HCT116 (cell line): ENCODE results near the gene SYNPO. TPM values are rescaled to one million over a fixed set of nuclear protein-coding genes. Genes with fewer than 3 reads are reported as not detected.

Source experiments
- ATAC-seq: fragments of 200-7000 bp; cut with Tn5 transposase; 2 replicates; pipeline ENCODE4 v1.9.1; 2020; ENCODE audit warnings: mild to moderate bottlenecking, moderate library complexity
- BruUV-seq: library from RNA; stranded (reverse); fragments of 400-500 nt; replicated peaks from 2 replicates; lab custom pipeline; 2021; lab: Mats Ljungman, UMichigan
- CTCF ChIA-PET: fragments of 300-600 bp; sonication (Branson Sonifier 250); formaldehyde crosslinking; loops from one replicate; lab custom pipeline; 2021; ENCODE audit warnings: antibody characterized with exemption; lab: Charles Lee
- POLR2A ChIA-PET: fragments of 300-600, 350-600 bp; sonication (Branson Sonifier 250); formaldehyde crosslinking; loops from one replicate; lab custom pipeline; 2021; ENCODE audit warnings: antibody characterized with exemption; lab: Charles Lee
- RAD21 ChIA-PET, 2 experiments: fragments of 300-600 bp; sonication (Branson Sonifier 250); formaldehyde crosslinking; loops; one replicate each; lab custom pipeline; 2023; ENCODE audit warnings: low total read pairs in 2 of 2; ENCODE audit not compliant: uncharacterized antibody in 2 of 2, unreplicated experiment in 2 of 2, low non-redundant PET in 1 of 2; lab: Charles Lee
- DNase-seq: peaks from one replicate; pipeline ENCODE4 v3.0.0-alpha.2; 2010; ENCODE audit warnings: low read depth, low spot score
- H2AFZ ChIP-seq: fragments of 200-600 bp; shearing (Covaris generic), sonication (generic); 2 replicates; pipeline ENCODE4 v1.6.1; 2017; ENCODE audit warnings: low read depth, mixed run types, mixed read lengths, antibody characterized with exemption, low read length; ENCODE audit not compliant: poor library complexity, severe bottlenecking
- H3K27ac ChIP-seq: 2 replicates; pipeline ENCODE4 v1.5.1; 2012; ENCODE audit warnings: low read depth, low read length
- H3K27me3 ChIP-seq: fragments of 200-600 bp; sonication (generic); 2 replicates; pipeline ENCODE4 v1.6.1; 2016; ENCODE audit warnings: mixed run types, low read length, mixed read lengths; ENCODE audit not compliant: insufficient read depth
- H3K36me3 ChIP-seq, 2 experiments: fragments of 200-500 bp in 1 of 2; fragments of 200-600 bp in 1 of 2; sonication (Bioruptor generic) in 1 of 2; sonication (generic) in 1 of 2; 2 replicates each; pipeline versions ENCODE4 v1.5.1 to v1.6.1; 2014 to 2016; ENCODE audit warnings: low read length in 2 of 2, inconsistent platforms in 1 of 2, mixed read lengths in 1 of 2, mixed run types in 1 of 2; ENCODE audit not compliant: insufficient read depth in 2 of 2, control insufficient read depth in 1 of 2
- H3K4me1 ChIP-seq, 2 experiments: fragments of 200-600 bp in 1 of 2; sonication (generic) in 1 of 2; 2 replicates each; pipeline versions ENCODE4 v1.5.1 to v1.6.1; 2012 to 2017; ENCODE audit warnings: low read length in 2 of 2, inconsistent platforms in 1 of 2, mild to moderate bottlenecking in 1 of 2, mixed read lengths in 1 of 2, mixed run types in 1 of 2, moderate library complexity in 1 of 2; ENCODE audit not compliant: insufficient read depth in 2 of 2, control insufficient read depth in 1 of 2
- H3K4me2 ChIP-seq: fragments of 200-600 bp; sonication (generic); 2 replicates; pipeline ENCODE4 v1.6.1; 2017; ENCODE audit warnings: mixed run types, low read length, mixed read lengths
- H3K4me3 ChIP-seq, 2 experiments: fragments of 200-600 bp in 1 of 2; sonication (generic) in 1 of 2; replicated peaks in 1 of 2; 2 replicates each; pipeline ENCODE4 v1.5.1; 2011 to 2016; ENCODE audit warnings: low read length in 2 of 2, control low read depth in 1 of 2, low read depth in 1 of 2, mild to moderate bottlenecking in 1 of 2, mixed read lengths in 1 of 2, mixed run types in 1 of 2
- H3K79me2 ChIP-seq: fragments of 200-600 bp; sonication (generic); 2 replicates; pipeline ENCODE4 v1.6.1; 2017; ENCODE audit warnings: mild to moderate bottlenecking, mixed run types, low read length, moderate library complexity, mixed read lengths; ENCODE audit not compliant: insufficient read depth
- H3K9ac ChIP-seq: fragments of 200-600 bp; sonication (generic); 2 replicates; pipeline ENCODE4 v1.6.1; 2016; ENCODE audit warnings: low read length, mixed read lengths
- H3K9me2 ChIP-seq: fragments of 200-600 bp; sonication (generic), shearing (Covaris generic); 2 replicates; pipeline ENCODE4 v1.6.1; 2017; ENCODE audit warnings: mixed run types, mild to moderate bottlenecking, moderate library complexity; ENCODE audit not compliant: insufficient read depth
- H3K9me3 ChIP-seq, 2 experiments: fragments of 200-500 bp in 1 of 2; fragments of 200-600 bp in 1 of 2; sonication (Bioruptor generic) in 1 of 2; sonication (generic) in 1 of 2; 2 replicates each; pipeline ENCODE4 v1.6.1; 2014 to 2017; ENCODE audit warnings: low read length in 2 of 2, mixed read lengths in 2 of 2, inconsistent platforms in 1 of 2, low read depth in 1 of 2, mild to moderate bottlenecking in 1 of 2, mixed run types in 1 of 2, moderate library complexity in 1 of 2; ENCODE audit not compliant: control insufficient read depth in 1 of 2, insufficient read depth in 1 of 2
- H4K20me1 ChIP-seq: fragments of 200-600 bp; sonication (generic), shearing (Covaris generic); 2 replicates; pipeline ENCODE4 v1.6.1; 2017; ENCODE audit warnings: mixed run types, mild to moderate bottlenecking, moderate library complexity; ENCODE audit not compliant: insufficient read depth
- ATF3 ChIP-seq: IDR thresholded peaks from 2 replicates; pipeline ENCODE4 v1.6.1; 2012
- CTCF ChIP-seq, 3 experiments: fragments of 200-600 bp in 1 of 3; sonication (generic) in 1 of 3; IDR thresholded peaks in 2 of 3; conservative IDR thresholded peaks in 1 of 3; 2 replicates each; pipeline ENCODE4 v1.5.1; 2012 to 2017; ENCODE audit warnings: low read depth in 2 of 3, low read length in 2 of 3, antibody characterized with exemption in 1 of 3, borderline replicate concordance in 1 of 3, control low read depth in 1 of 3, mild to moderate bottlenecking in 1 of 3, mixed read lengths in 1 of 3, mixed run types in 1 of 3, moderate library complexity in 1 of 3; ENCODE audit not compliant: insufficient read depth in 1 of 3
- EGR1 ChIP-seq: IDR thresholded peaks from 2 replicates; pipeline ENCODE4 v1.6.1; 2012; ENCODE audit warnings: low read depth
- EZH2 ChIP-seq: fragments of 200-600 bp; sonication (generic); IDR thresholded peaks from 2 replicates; pipeline ENCODE4 v1.6.1; 2017; ENCODE audit warnings: antibody characterized with exemption, mixed run types
- EZH2phosphoT487 ChIP-seq: fragments of 200-600 bp; IDR thresholded peaks from 2 replicates; pipeline ENCODE4 v1.6.1; 2018; ENCODE audit warnings: antibody characterized with exemption, borderline replicate concordance
- FOSL1 ChIP-seq: IDR thresholded peaks from 2 replicates; pipeline ENCODE4 v1.6.1; 2012; ENCODE audit warnings: low read depth
- POLR2A ChIP-seq: IDR thresholded peaks from 2 replicates; pipeline ENCODE4 v1.7.0; 2011; ENCODE audit warnings: borderline replicate concordance; ENCODE audit not compliant: insufficient read depth, insufficient read length; ENCODE audit errors: extremely low read depth
- POLR2AphosphoS5 ChIP-seq: IDR thresholded peaks from 2 replicates; pipeline ENCODE4 v1.6.1; 2011; ENCODE audit warnings: mild to moderate bottlenecking, low read depth, low read length, moderate library complexity
- intact Hi-C: fragments of 100-400 bp; cut with micrococcal nuclease; formaldehyde crosslinking; loops from 2 replicates; pipeline ENCODE4 v1.10.0; 2022
- total RNA-seq: library from RNA; stranded (reverse); gene quantifications from one replicate; pipeline ENCODE4 v1.2.1, GENCODE V29; 2021; ENCODE audit not compliant: unreplicated experiment

Gene SYNPO
- total RNA-seq, 1 experiment from 2014 or later = 8.2 TPM

GRCh38 chr5:150606476-150606875, 34.0 kb upstream of the SYNPO start:
- H3K4me3 ChIP-seq = no peak overlapping the region
- ChIA-PET CTCF (no interaction called here), POLR2A (no interaction called here), RAD21 (no interaction called here)
- H4K20me1 ChIP-seq = no peaks in the 10 kb centered on the region
- H3K9ac ChIP-seq = no peak overlapping the region
- no peaks in the 10 kb centered on the region for H3K9me2 ChIP-seq
- no peak overlapping the region for H2AFZ ChIP-seq
- H3K4me2 ChIP-seq = no peak overlapping the region
- H3K4me1 ChIP-seq = no peaks in the 10 kb centered on the region; a peak in 1 of 4 replicates
- H3K27me3 ChIP-seq = no peaks in the 10 kb centered on the region
- no peaks in the 10 kb centered on the region for H3K36me3 ChIP-seq
- DNase-seq = no peak
- intact Hi-C loops = no loop called here
- H3K27ac ChIP-seq = no peak overlapping the region
- BruUV-seq = no TSS peak
- no peaks in the 10 kb centered on the region for H3K79me2 ChIP-seq
- TF ChIP-seq EGR1 = no peak
- TF ChIP-seq, all 23 proteins: peak for 0
- ATAC-seq = no peak
- no peaks in the 10 kb centered on the region for H3K9me3 ChIP-seq

- DNase-seq = no peak
- Histone ChIP-seq H3K79me2 (no peaks in the 10 kb centered on the region), H3K4me1 (no peaks in the 10 kb centered on the region; a peak in 1 of 4 replicates), H3K27ac (no peak overlapping the region), H3K4me2 (no peak overlapping the region), H3K9me3 (no peaks in the 10 kb centered on the region), H4K20me1 (no peaks in the 10 kb centered on the region), H3K9ac (no peak overlapping the region), H3K9me2 (no peaks in the 10 kb centered on the region), H3K4me3 (no peak overlapping the region), H2AFZ (no peak overlapping the region), H3K27me3 (no peaks in the 10 kb centered on the region), H3K36me3 (no peaks in the 10 kb centered on the region)
- ChIA-PET CTCF (no interaction called here), POLR2A (no interaction called here), RAD21 (no interaction called here)
- intact Hi-C loops = no loop called here
- BruUV-seq = no TSS peak
- no peak for ATAC-seq
- TF ChIP-seq EZH2 = no peak
- TF ChIP-seq FOSL1 = no peak
- no peak for TF ChIP-seq POLR2A
- TF ChIP-seq ATF3 = no peak
- TF ChIP-seq CTCF (IDR thresholded peaks at IDR 0.05 in 2 of 3, conservative IDR thresholded peaks at IDR 0.05 in 1 of 3; ENCODE audit: borderline replicate concordance in 1 of 3, insufficient read depth in 1 of 3, low read depth in 2 of 3, low read length in 2 of 3) = no peak
- no peak for TF ChIP-seq EZH2phosphoT487
- TF ChIP-seq POLR2AphosphoS5 = no peak
Observed at GRCh38 chr5:150607105-150607504, 33.4 kb upstream of the SYNPO start.
